HG03280 (cell line): ENCODE measurements around the gene DLG5.

Experiments used
- ATAC-seq: cut with Tn5 transposase; IDR thresholded peaks from one replicate; pipeline ENCODE4 v1.9.1; 2021; ENCODE audit warnings: mild to moderate bottlenecking, moderate library complexity; ENCODE audit not compliant: unreplicated experiment

DLG5 gene

DNA sequence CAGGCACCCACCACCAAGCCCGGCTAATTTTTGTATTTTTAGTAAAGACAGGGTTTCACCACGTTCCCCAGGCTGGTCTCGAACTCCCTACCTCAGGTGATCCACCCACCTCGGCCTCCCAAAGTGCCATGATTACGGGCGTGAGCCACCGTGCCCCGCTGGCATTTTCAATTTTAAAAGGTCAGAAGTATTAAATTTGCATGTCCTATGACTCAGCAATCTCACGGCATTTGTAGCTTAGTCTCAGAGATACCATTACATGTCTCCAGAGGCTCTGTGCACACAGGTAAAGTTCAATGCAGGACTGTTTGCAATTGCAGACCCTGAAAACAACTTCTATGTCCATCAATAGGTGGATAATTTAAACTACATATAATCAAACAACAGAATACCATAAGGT lies 99.2 kb downstream of the DLG5 start:
- no peak for ATAC-seq

DNA sequence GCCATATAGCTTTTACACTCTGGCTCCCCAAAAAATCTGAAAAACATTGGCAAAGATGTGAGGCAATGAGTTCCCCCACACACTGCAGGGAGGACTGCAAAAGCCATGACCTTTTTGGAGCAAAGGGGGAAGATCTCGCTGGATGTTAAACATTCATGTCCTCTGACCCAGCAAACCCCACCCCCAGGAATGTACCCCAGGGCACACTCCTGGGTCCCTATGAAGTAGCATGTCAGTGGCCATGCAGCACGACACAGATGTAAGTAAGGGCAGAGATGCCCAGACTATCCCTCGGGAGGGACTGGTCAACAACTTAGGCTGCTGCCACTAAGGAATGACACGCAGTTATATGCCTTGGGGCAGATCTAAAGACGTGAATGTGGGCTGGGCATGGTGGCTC lies 100.6 kb downstream of the DLG5 start:
- ATAC-seq: no peak

GRCh38 chr10:77824908-77825307 lies 101.6 kb downstream of the DLG5 start:
- ATAC-seq: no peak

DNA sequence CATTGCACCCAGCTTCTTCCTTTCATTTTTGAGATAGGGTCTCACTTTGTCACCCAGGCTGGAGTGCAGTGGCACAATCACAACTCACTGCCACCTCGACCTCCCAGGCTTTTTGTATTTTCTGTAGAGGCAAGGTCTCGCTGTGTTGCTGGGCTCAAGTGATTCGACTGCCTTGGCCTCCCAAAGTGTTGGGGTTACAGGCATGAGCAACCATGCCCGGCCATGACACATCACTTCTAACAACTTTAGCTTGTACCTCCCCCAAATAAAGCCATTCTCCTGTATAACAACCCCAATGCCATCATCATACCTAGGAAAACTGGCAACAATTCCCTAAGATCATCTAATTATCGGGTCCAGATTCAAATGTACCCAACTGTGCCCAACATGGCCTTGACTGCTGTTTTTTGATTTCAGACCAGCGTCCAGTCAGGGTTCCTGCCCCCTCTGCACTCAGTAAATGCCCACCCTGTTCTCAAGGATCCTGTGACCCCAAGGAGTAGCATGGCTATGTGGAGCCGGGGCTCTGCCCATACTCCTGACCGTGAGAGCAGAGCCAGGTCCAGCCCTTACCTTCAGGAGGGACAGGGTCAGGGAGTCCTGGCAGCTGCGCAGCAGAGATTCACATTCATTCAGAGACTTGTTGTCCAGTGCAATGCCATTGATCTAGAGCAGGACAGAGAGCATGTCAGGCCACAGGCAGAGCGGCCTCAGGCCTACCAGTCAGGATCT lies 102.6 kb downstream of the DLG5 start:
- no peak for ATAC-seq

DNA sequence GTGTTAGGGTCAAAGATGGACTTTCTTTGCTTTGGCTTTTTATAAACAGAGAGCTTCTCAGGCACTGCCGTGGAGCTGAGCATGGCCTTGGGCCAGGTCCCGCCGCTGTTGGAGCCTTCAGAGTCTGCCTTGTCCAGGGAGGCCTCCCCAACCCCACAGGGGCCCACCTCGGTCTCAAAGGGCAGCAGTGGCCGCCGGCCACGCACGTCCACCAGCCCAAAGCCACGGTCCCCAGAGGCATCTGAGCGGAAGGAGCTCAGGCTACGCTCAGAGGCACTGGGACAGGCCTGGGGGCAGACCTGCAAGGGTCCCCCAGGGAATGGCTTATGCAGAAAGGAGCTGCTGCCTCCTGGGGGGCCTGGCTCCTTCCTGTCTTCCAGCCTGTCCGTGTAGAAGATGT lies 105.0 kb downstream of the DLG5 start:
- no peak for ATAC-seq

- ATAC-seq: no peak
These were observed 105.5 kb downstream of the DLG5 start for GRCh38 chr10:77821036-77821435.

DNA sequence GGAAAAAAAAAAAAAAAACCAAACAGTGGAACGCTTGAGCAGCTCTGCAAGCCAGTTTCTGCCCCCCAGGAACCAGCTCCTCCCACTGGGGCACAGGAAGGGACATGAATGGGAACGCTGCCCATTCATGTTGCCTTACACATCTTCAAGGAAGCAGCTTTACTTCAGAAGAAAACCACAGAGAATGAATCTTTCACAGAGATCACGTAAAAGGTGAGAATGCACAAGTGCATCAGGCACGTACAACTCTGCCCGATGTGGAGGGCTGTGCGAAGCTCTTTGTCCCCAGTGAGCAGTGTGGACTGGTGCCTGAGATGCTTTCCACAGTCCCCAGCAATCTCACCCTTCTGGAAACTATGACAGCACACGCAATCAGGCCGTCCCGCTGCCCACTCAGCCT lies 106.2 kb downstream of the DLG5 start:
- ATAC-seq: no peak

DNA sequence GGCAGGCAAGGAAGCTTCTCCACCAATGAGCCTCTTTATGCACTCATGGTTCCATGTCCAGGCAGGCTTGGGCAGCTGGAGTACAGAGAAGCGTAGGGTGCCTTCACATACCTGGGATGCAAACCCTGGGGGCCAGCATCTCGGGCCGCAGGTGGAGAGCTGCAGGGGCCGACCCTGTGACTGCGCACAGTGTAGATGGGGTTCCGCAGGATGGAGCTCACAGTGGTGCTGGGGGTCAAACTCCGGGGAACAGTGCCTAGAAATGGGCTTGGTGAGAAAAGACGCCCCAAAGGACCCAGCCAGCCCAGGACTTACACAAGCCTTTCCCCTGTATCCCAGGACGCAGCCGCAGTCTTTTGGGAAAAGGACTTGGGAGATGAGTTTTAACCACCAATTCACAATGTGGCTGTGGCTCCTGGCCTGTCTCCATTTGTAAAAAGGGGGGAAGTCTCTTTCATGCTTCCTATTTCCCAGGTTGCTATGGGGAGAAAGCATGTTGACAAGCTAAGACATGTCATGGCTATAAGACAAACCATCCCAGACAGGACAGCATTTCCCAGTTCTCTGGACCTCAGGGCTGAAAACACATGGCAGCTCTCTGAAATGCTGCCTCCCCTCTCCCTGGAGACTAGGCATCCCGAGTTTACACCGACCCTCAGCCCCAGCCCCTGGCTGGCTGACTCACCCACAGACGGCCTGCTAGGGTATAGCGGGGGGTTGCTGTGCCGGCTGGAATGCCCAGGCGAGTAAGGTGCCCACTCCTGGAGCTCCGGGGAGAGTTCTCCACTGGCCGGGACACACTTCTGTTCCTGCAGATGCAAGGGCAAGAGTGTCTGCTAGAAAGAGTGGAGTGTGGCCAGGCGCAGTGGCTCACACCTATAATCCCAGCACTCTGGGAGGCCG lies 107.1 kb downstream of the DLG5 start:
- no peak for ATAC-seq

- ATAC-seq: no peak
These were observed 108.2 kb downstream of the DLG5 start for GRCh38 chr10:77818378-77818777.

DNA sequence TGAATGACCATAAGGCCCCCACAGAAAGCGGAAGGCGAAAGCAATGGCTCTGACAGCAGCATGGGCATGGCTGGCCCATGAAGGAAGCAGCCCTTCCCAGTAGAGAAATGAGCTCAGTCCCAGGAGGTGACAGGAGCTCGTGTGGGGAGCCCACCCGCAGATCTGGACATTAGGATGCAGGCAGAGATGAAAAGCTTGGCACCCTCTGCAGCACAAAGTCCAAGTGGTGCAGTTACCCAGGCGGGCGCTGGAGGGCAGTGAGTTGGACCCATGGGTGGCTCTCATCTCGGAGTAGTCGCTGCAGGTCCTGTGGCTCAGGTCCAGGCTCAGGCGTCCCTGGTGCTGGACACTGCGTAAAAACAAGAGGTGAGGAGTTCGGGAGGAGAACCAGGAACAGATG lies 109.0 kb downstream of the DLG5 start:
- no peak for ATAC-seq

DNA sequence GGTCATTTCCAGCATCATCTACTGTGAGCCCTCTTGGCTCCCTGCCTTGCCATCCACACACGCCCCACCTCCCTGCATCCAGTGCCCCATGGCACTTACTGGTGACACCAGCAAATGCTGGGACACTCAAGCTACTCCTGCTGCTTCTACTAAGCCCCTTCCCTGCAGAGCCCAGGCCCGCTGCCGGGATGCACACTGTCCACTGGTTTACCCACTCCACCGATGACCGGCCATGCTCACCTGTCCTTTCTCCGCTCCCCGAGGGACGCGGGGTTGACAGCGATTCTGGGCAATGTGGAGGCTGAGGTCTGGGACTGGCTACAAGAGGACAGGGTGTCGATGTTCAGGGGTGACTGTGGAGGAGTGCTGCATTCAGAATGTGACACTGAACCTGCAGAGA lies 110.2 kb downstream of the DLG5 start:
- ATAC-seq: no peak

- no peak for ATAC-seq
These were observed 113.8 kb downstream of the DLG5 start for GRCh38 chr10:77812741-77813140.

DNA sequence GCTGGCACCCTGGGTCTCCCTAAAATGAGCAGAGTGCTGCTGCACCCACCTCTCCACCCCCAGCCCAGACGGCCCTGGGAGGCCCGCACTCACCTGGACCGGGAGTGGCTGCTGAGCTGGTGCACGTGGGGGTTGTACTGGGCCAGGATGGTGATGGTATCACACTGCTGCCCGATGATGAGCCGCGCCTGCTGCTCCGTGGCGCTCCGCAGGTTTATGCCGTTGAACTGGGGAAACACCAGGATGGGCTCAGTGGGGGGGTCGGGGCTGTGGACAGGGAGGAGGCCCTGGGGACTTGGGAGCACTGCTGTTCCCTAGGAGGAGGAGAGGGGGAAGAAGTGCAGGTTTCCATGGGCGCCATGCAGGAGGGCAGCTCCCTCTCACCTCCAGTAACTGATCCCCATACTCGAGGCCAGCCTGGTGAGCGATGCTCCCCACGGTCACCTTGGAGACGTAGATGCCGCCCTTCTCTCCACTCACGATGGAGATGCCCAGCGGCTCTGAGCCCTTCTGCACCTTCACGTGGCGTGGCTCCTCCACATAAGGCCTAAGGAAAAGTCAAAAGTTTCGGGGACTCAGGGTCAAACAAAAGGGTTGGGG lies 114.6 kb downstream of the DLG5 start:
- ATAC-seq: no peak

DNA sequence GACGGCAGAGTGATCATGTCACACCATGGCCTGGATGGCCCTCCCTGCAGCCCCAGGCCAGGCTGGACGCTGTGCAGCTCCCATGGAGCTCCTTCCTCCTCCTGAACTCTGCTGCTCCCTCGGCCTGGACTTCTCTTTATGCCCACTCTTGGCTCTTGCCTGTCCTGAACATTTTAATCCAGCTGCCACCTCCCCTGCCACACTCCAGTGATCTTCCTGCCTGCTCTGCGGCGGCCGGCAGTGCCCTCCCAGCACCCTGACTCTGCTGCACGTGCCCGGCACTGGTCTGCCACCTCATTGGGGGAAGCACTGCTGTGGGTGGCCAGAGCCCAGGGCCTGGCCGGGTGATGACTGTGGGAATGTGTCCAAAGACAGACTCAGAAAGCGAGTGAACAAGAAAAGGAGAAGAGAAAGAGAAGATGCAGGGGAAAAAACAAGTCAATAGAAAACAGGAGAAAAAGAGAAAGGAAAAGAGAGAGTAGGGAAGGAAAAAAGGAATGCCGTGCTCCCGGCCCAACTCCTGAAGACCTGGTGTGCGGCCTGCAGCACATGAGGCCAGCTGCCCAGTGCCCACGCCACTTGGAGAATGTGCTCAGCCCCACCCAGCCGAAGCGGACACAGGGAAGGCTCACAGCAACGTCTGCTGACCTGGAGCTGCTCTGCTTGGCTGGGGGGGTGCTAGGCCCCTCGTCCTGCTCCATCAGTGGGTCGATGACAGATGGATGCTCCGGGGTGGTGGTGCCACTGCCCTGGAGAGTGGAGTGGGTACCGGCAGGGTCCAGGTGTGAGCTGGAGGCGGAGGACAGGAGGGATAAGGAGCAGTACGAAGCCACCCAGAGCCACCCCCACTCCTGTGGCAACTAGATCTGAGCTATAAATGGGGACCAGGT lies 115.9 kb downstream of the DLG5 start:
- ATAC-seq: no peak

DNA sequence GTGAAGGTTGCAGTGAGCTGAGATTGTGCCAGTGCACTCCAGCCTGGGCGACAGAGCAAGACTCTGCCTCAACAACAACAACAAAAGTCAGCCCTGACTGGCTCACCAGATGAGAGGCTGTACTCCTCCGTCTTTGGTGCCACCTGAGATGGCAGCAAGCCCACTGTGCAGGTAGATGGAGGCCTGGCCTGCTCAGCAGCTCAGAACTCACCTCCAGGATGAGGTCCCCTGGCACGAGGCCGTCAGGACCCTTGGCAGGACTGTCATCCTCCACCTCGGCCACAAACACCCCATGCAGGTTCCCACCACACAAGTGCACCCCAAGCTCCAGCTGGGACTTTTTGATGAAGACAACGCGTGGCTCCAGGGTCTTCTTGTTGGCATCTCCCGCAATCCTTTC lies 117.2 kb downstream of the DLG5 start:
- ATAC-seq: no peak

DNA sequence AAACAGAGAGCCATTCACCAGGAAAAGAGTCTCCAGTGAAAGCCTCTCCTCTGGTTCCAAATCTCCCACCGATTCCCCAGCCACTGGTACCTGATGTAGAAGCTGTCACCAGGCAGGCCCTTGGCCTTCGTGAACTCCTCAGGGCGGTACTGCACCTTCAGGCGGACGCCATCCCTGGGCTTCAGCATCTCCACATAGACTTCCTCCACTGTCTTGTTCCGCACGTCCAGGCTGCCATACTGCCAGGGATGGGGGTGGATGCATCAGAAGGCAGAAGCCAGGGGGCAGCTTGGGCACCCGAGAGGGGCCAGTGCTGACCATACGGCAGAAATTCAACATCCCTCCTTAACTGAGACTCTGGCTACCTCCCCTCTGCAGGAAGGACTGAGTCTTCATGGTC lies 118.8 kb downstream of the DLG5 start:
- ATAC-seq: no peak

DNA sequence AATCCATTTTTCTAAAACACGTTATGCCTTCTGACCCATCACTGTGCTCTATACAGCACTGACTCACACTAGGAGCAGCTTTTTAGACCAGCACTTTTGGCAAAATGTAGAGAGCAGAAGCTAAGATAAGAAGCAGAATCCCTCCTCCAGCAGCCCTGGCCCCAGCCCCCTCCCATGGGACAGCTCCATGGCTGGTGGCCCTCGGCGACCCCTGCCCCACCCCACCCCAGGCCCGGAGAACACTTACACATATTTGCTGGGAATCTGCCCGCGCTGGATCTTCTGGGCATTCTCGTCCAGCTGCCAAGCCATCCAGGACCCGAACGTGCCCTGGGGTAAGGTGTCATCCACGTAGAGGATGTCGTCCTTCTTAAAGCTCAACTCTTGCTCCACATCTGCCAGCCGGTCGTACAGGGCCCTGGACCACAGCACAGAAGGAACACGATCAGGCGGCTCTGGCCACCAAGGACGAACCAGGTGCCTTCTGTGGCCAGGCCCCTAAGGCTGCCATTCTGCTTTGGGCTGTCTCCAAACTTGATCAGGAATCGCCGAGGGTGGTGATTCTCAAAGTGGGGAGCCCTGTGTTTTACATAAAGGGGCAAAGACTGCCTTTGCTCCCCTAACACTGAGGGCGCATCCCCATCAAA lies 119.9 kb downstream of the DLG5 start:
- ATAC-seq: no peak

- no peak for ATAC-seq
These were observed 120.9 kb downstream of the DLG5 start for GRCh38 chr10:77805676-77806075.

DNA sequence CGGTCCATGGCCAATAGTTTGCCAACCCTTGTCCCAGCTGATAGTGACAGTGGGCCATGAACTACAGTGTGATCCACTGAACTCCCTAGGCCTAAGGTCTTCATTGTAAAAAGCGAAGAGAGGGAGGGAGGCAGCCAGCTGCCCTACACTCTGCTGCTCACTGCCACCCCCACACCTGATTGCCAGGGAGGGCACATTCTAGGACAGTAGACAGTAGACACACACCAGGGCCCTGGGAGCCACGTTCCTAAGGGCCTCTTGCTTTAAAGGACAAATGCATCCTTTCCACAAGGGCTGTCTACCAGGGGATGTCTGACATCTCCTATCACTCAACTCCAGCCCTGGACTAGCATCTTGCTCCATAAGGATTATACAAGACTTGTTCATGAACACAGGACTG lies 122.2 kb downstream of the DLG5 start:
- ATAC-seq: no peak

GRCh38 chr10:77801474-77802161 lies 124.9 kb downstream of the DLG5 start:
- peak; percentile 77 for ATAC-seq
